ENCODE measurements around the gene MTHFD2L. TPM values are rescaled to one million over a fixed set of nuclear protein-coding genes. Genes with fewer than 3 reads are reported as not detected.

MTHFD2L gene
- total RNA-seq, 1 donor from 2014 or later: 14.1 TPM

DNA sequence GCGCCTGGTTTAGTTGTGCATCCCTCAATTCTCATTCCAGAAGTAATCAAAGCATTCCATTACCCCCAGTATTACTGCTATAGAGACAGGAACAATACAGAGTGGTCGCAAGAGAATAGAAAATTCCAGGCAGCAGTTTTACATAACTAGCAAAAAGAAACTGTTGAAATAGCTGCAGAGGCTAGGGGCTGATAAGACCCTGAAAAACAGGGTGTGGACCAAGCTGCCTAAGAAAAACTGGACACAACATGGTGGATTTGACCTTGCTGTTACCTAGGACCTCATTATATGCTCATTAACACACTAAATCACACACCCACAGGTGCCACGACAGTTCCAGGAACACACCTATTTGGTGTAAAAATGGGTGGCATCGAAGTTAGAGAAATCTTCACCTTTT lies 165.7 kb downstream of the MTHFD2L start:
- H3K9me3 ChIP-seq: no peaks in the 10 kb centered on the region
- no peak overlapping the region for H3K4me3 ChIP-seq
- H3K4me1 ChIP-seq: no peaks in the 10 kb centered on the region
- TF ChIP-seq CTCF (IDR thresholded peaks at IDR 0.05): no peak
- no peaks in the 10 kb centered on the region for H3K36me3 ChIP-seq
- no peak for ATAC-seq
- H3K27me3 ChIP-seq: peaks cover 4% of the 10 kb centered on the region
- no peak overlapping the region for H3K27ac ChIP-seq
- no peak for DNase-seq
- intact Hi-C loops (cut with DNase I): no loop called here

DNA sequence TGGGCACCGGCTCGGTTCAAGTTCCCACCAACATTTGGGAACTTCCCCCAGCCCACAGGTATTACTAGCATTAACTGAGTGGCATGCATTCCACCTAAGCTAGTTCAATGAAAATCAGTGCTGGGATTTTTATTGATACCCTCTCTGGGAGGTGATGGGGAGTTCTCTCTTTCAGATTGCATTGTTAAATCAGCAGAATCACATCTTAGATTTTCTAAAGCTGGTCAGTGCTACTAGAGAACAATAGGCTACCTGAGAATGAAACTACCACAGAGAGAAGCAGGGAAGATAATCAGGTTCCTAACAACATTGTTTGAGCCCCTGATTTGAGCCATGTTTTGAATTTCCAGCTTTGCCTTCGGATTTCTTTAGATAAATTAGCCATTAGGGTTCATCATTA lies 166.3 kb downstream of the MTHFD2L start:
- no peak for TF ChIP-seq CTCF (IDR thresholded peaks at IDR 0.05)
- no peak overlapping the region for H3K4me3 ChIP-seq
- intact Hi-C loops (cut with DNase I): no loop called here

DNA sequence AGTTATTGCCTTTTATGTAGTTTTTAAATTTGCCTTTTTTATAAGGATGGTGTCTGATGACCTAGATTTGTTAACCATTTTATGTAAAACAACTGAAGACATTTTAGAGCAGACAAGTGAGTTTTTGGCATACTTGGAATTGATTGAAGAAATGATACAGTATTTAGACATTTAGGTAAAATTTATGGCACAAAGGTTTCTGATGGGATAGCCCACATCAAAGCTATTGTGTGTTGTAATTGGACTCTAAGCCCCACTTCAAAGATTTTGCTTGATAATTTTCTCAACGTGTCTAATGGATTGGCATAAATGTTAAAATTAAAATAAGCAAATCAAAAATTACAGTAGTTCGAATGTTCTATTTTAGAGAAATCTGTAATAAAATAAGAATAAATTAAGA lies 168.0 kb downstream of the MTHFD2L start:
- H3K4me3 ChIP-seq: no peak overlapping the region
- no peak for DNase-seq
- no peak overlapping the region for H3K27ac ChIP-seq
- H3K4me1 ChIP-seq: no peaks in the 10 kb centered on the region
- intact Hi-C loops (cut with DNase I): no loop called here
- no peak for ATAC-seq
- H3K9me3 ChIP-seq: no peaks in the 10 kb centered on the region
- H3K36me3 ChIP-seq: no peaks in the 10 kb centered on the region
- no peak for TF ChIP-seq CTCF (IDR thresholded peaks at IDR 0.05)
- peaks cover 4% of the 10 kb centered on the region for H3K27me3 ChIP-seq

More for the DNA sequence above, 166.3 kb downstream of the MTHFD2L start:
- H3K4me1 ChIP-seq: no peaks in the 10 kb centered on the region
- ATAC-seq (no peak), DNase-seq (no peak)
- H3K27me3 ChIP-seq: peaks cover 4% of the 10 kb centered on the region
- no peaks in the 10 kb centered on the region for H3K9me3 ChIP-seq
- no peak overlapping the region for H3K27ac ChIP-seq
- no peaks in the 10 kb centered on the region for H3K36me3 ChIP-seq

GRCh38 chr4:74327762-74328161 lies 169.8 kb downstream of the MTHFD2L start:
- Histone ChIP-seq H3K4me1 (no peaks in the 10 kb centered on the region), H3K27me3 (peaks cover 4% of the 10 kb centered on the region), H3K36me3 (no peaks in the 10 kb centered on the region), H3K4me3 (no peak overlapping the region), H3K9me3 (no peaks in the 10 kb centered on the region), H3K27ac (no peak overlapping the region)
- no peak for TF ChIP-seq CTCF (IDR thresholded peaks at IDR 0.05)
- DNase-seq: no peak
- intact Hi-C loops (cut with DNase I): no loop called here
- no peak for ATAC-seq

- DNase-seq (no peak), ATAC-seq (no peak)
- Histone ChIP-seq H3K9me3 (no peaks in the 10 kb centered on the region), H3K27ac (no peak overlapping the region), H3K36me3 (no peaks in the 10 kb centered on the region), H3K27me3 (peaks cover 4% of the 10 kb centered on the region), H3K4me3 (no peak overlapping the region), H3K4me1 (no peaks in the 10 kb centered on the region)
- intact Hi-C loops (cut with DNase I): no loop called here
- TF ChIP-seq CTCF (IDR thresholded peaks at IDR 0.05): no peak
Measured at GRCh38 chr4:74328501-74328900, 170.6 kb downstream of the MTHFD2L start.

- H3K36me3 ChIP-seq: no peaks in the 10 kb centered on the region
- intact Hi-C loops (cut with DNase I): no loop called here
- ATAC-seq: no peak
Measured at GRCh38 chr4:74329307-74329706, 171.4 kb downstream of the MTHFD2L start.

More at GRCh38 chr4:74329307-74329706, 171.4 kb downstream of the MTHFD2L start:
- no peak for DNase-seq
- no peak for TF ChIP-seq CTCF (IDR thresholded peaks at IDR 0.05)
- Histone ChIP-seq H3K4me3 (no peak overlapping the region), H3K4me1 (no peaks in the 10 kb centered on the region), H3K9me3 (no peaks in the 10 kb centered on the region), H3K27me3 (no peaks in the 10 kb centered on the region), H3K27ac (no peak overlapping the region)
